Dedifferentiated amniotic fluid mesenchymal stem cell (primary cell): ENCODE measurements around the gene ZNF460.

Source experiments
- DNase-seq: peaks from one replicate; pipeline ENCODE4 v3.0.0-alpha.2; 2016; ENCODE audit errors: extremely low spot score

ZNF460 gene

GRCh38 chr19:57280962-57281400, 696 bp downstream of the ZNF460 start:
- no peak for DNase-seq

- DNase-seq = no peak
Observed at GRCh38 chr19:57282011-57282643, 1.8 kb downstream of the ZNF460 start.

- no peak for DNase-seq
Observed at GRCh38 chr19:57288373-57288772, 8.1 kb downstream of the ZNF460 start.

GRCh38 chr19:57290970-57291369, 10.7 kb downstream of the ZNF460 start:
- DNase-seq = no peak

- no peak for DNase-seq
Observed at GRCh38 chr19:57292547-57292946, 12.3 kb downstream of the ZNF460 start.

- DNase-seq = no peak
Observed at GRCh38 chr19:57293719-57294118, 13.4 kb downstream of the ZNF460 start.

- peak; percentile 91 for DNase-seq
Observed at GRCh38 chr19:57302020-57302465, 21.8 kb downstream of the ZNF460 start.

- DNase-seq = no peak
Observed at GRCh38 chr19:57302727-57303401, 22.6 kb downstream of the ZNF460 start.

GRCh38 chr19:57305056-57305455, 24.8 kb downstream of the ZNF460 start:
- DNase-seq = no peak

GRCh38 chr19:57308514-57308913, 28.2 kb downstream of the ZNF460 start:
- no peak for DNase-seq

GRCh38 chr19:57310792-57311191, 30.5 kb downstream of the ZNF460 start:
- DNase-seq = no peak

GRCh38 chr19:57314146-57314545, 33.9 kb downstream of the ZNF460 start:
- DNase-seq = no peak

- no peak for DNase-seq
Observed at GRCh38 chr19:57317503-57317902, 37.2 kb downstream of the ZNF460 start.

GRCh38 chr19:57319869-57320179, 39.5 kb downstream of the ZNF460 start:
- DNase-seq = no peak

- peak; percentile 97 for DNase-seq
Observed at GRCh38 chr19:57320180-57321084, 40.1 kb downstream of the ZNF460 start, which contains the start of gene ZNF543. Gene ZNF543, plus strand, starts transcription at chr19:57320472. Its CDS starts 382 bp downstream, at chr19:57320854.

GRCh38 chr19:57321116-57321515, 40.8 kb downstream of the ZNF460 start:
- no peak for DNase-seq

- DNase-seq = no peak
Observed at GRCh38 chr19:57321751-57322150, 41.5 kb downstream of the ZNF460 start.

GRCh38 chr19:57324992-57325391, 44.7 kb downstream of the ZNF460 start:
- no peak for DNase-seq

- DNase-seq = no peak
Observed at GRCh38 chr19:57327993-57328392, 47.7 kb downstream of the ZNF460 start.

- DNase-seq = no peak
Observed at GRCh38 chr19:57334191-57334590, 53.9 kb downstream of the ZNF460 start.

- no peak for DNase-seq
Observed at GRCh38 chr19:57338877-57339276, 58.6 kb downstream of the ZNF460 start.

- no peak for DNase-seq
Observed at GRCh38 chr19:57342582-57342981, 62.3 kb downstream of the ZNF460 start.
